Cardiac muscle cell (in vitro differentiated cells and primary cell): ENCODE data around the gene CELF2. TPM values are rescaled to one million over a fixed set of nuclear protein-coding genes. Genes with fewer than 3 reads are reported as not detected.

Experiments used
- DNase-seq, 2 donors: peaks; one replicate each; pipeline versions ENCODE4 v3.0.0 to v3.0.0-alpha.2; 2010 to 2017; ENCODE audit warnings: low read depth in 1 of 2, low spot score in 1 of 2
- H3K27ac ChIP-seq: fragments of 200-600 bp; sonication (generic); 2 replicates; pipeline ENCODE4 v1.5.1; 2016
- H3K27me3 ChIP-seq: fragments of 200-600 bp; sonication (generic); 2 replicates; pipeline ENCODE4 v1.6.0; 2016; ENCODE audit warnings: control low read depth
- H3K36me3 ChIP-seq: fragments of 200-600 bp; sonication (generic); 2 replicates; pipeline ENCODE4 v1.5.1; 2016; ENCODE audit warnings: control low read depth
- H3K4me1 ChIP-seq: fragments of 200-600 bp; sonication (generic); 2 replicates; pipeline ENCODE4 v1.8.1; 2017; ENCODE audit warnings: low read depth, mild to moderate bottlenecking, mixed run types
- H3K4me3 ChIP-seq: fragments of 200-600 bp; sonication (generic); 2 replicates; pipeline ENCODE4 v1.5.1; 2016; ENCODE audit warnings: mild to moderate bottlenecking
- H3K9me3 ChIP-seq: fragments of 200-600 bp; sonication (generic); 2 replicates; pipeline ENCODE4 v1.5.1; 2017; ENCODE audit warnings: low read depth, mild to moderate bottlenecking, control low read depth
- CTCF ChIP-seq: IDR thresholded peaks from 2 replicates; pipeline ENCODE4 v1.5.1; 2012; ENCODE audit warnings: low read depth, mild to moderate bottlenecking, low read length
- polyA plus RNA-seq: library from polyadenylated mRNA; unstranded; fragments of >200 nt; fragmentation: Nextera tagmentation; extraction: Ambion mirVana; gene quantifications from 2 replicates; pipeline ENCODE4 v1.2.1, GENCODE V29; 2016
- total RNA-seq: library from RNA; depleted of rRNA; stranded (reverse); fragments of >200 nt; gene quantifications from 2 replicates; pipeline ENCODE4 v1.2.3, GENCODE V29; 2016

CELF2 gene
- total and polyA plus RNA-seq, 2 experiments from 2014 or later, result 66.9 to 82.7 TPM

- H3K9me3 ChIP-seq, result no peaks in the 10 kb centered on the region
- no peak overlapping the region for H3K27ac ChIP-seq
- peaks cover 19% of the 10 kb centered on the region for H3K4me1 ChIP-seq
- no peak for DNase-seq
- no peak overlapping the region for H3K4me3 ChIP-seq
- no peak for TF ChIP-seq CTCF
- H3K27me3 ChIP-seq, result no peaks in the 10 kb centered on the region
- no peaks in the 10 kb centered on the region for H3K36me3 ChIP-seq
Observed at GRCh38 chr10:11140963-11141362, 123.3 kb downstream of the CELF2 start.

DNA sequence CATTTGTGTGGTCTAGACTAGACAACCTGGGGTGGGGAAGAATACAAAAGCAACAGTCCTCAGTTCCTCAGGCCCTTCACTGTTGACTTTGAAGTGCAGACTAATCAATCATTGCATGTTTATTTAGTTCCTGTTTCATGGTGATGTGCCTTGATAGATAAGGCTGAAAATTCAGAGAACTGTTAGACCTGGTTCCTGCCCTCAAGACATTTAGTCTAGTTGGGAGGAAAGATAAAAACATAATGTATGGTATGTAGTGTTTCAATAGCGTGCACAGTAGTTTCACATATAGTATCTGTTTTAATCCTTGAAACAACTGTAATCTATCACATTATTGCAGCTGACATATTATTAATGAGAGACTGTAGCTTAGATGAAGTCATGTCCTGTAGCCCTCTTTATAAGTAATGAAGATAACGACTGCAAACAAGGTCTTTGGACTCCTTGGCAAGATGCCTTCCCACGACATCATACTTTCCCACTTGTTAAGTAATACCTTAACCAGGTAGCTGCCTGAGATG, 124.0 kb downstream of the CELF2 start:
- H3K27me3 ChIP-seq, result no peaks in the 10 kb centered on the region
- no peak overlapping the region for H3K4me3 ChIP-seq
- no peak for DNase-seq
- no peaks in the 10 kb centered on the region for H3K9me3 ChIP-seq
- H3K36me3 ChIP-seq, result no peaks in the 10 kb centered on the region
- H3K27ac ChIP-seq, result no peak overlapping the region
- peaks cover 24% of the 10 kb centered on the region for H3K4me1 ChIP-seq
- TF ChIP-seq CTCF, result no peak

DNA sequence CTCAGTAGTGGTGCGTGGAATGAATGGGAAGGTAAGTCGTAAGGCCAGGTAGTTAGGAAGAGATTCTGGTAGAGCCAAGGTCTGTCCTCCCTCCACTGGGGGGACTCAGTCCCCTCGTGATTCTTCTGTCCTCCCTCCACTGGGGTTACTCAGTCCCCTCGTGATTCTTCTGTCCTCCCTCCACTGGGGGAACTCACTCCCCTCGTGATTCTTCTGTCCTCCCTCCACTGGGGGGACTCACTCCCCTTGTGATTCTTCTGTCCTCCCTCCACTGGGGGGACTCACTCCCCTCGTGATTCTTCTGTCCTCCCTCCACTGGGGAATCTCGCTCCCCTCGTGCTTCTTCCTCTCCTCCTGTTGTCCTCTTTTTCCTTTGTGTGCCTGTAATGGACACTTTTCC, 125.1 kb downstream of the CELF2 start:
- Histone ChIP-seq H3K9me3 (no peaks in the 10 kb centered on the region), H3K4me1 (peaks cover 36% of the 10 kb centered on the region), H3K36me3 (no peaks in the 10 kb centered on the region), H3K27me3 (no peaks in the 10 kb centered on the region), H3K27ac (no peak overlapping the region), H3K4me3 (no peak overlapping the region)
- TF ChIP-seq CTCF, result no peak
- DNase-seq, result no peak

- H3K27me3 ChIP-seq, result no peaks in the 10 kb centered on the region
- peaks cover 40% of the 10 kb centered on the region for H3K4me1 ChIP-seq
- peak overlapping the region; percentile 88 for H3K27ac ChIP-seq
- no peak for DNase-seq
- H3K9me3 ChIP-seq, result no peaks in the 10 kb centered on the region
- no peaks in the 10 kb centered on the region for H3K36me3 ChIP-seq
- no peak for TF ChIP-seq CTCF
- no peak overlapping the region for H3K4me3 ChIP-seq
Observed at GRCh38 chr10:11143242-11143641, 125.6 kb downstream of the CELF2 start.

GRCh38 chr10:11144626-11145494, 127.2 kb downstream of the CELF2 start:
- peak in 1 of 2 donors; percentile 28 for DNase-seq

More at GRCh38 chr10:11144626-11145494, 127.2 kb downstream of the CELF2 start:
- H3K9me3 ChIP-seq, result no peaks in the 10 kb centered on the region
- H3K27ac ChIP-seq, result peak overlapping the region; percentile 88
- H3K4me1 ChIP-seq, result peaks cover 53% of the 10 kb centered on the region
- no peaks in the 10 kb centered on the region for H3K27me3 ChIP-seq
- TF ChIP-seq CTCF, result no peak
- no peaks in the 10 kb centered on the region for H3K36me3 ChIP-seq
- no peak overlapping the region for H3K4me3 ChIP-seq
